Measurements from ENCODE around the gene TOR2A. TPM values are rescaled to one million over a fixed set of nuclear protein-coding genes. Genes with fewer than 3 reads are reported as not detected.

TOR2A gene
- total and polyA plus RNA-seq, 2 of the 8 experiments (the other 6 are each of a cell fraction or from before 2014, with no cell fraction given), result 18.7 to 24.9 TPM

DNA sequence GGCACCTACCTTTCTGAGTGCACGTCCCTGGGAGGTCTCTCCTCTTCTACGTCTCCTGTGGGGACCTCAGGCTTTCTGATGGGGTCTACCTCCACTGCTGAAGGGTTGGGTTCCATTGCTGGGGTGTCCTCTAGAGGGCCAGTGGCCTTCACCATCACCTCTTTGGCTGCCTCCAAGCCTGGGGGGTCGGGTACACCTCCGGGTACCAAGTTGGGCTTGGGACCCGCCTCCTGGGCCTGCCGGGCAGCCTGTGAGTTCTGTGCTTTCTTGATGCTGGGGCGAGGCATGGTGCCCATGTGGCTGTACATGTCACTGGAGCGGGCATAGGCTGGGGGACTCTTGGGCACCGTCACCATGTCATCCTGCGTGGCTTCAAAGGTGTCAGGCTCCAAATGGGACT is 38.9 kb upstream of the TOR2A start:
- Histone ChIP-seq H2BK5ac (ENCODE audit: low read depth, low read length) (no peak overlapping the region), H3K27me3 (replicated peaks in 1 of 4; ENCODE audit: control insufficient read depth in 3 of 4, extremely low read depth in 1 of 4, insufficient read depth in 3 of 4, low read length in 3 of 4) (no peaks in the 10 kb centered on the region), H3K9me3 (ENCODE audit: insufficient read depth in 2 of 2, low read depth in 1 of 2, low read length in 1 of 2) (no peaks in the 10 kb centered on the region), H4K5ac (ENCODE audit: insufficient read length, low read depth, low read length) (no peak overlapping the region), H3K27ac (ENCODE audit: low read depth, low read length) (no peak overlapping the region), H3K56ac (replicated peaks; ENCODE audit: insufficient read length, low read depth, low read length) (no peak overlapping the region), H3K4ac (replicated peaks; ENCODE audit: insufficient read length, low read depth, low read length) (no peak overlapping the region), H4K8ac (ENCODE audit: extremely low read depth, insufficient read depth, low read length) (no peak overlapping the region), H2BK120ac (replicated peaks; ENCODE audit: low read depth, low read length) (no peak overlapping the region), H2AK5ac (ENCODE audit: low read depth, low read length) (no peak overlapping the region), H3K4me1 (replicated peaks in 1 of 4; ENCODE audit: control insufficient read depth in 3 of 4, insufficient read depth in 4 of 4, low read length in 3 of 4) (peaks cover 4 to 22% (median 13%) of the 10 kb centered on the region in 4 experiments), H3K14ac (ENCODE audit: insufficient read length) (no peak overlapping the region), H3K4me3 (ENCODE audit: extremely low read depth in 1 of 4, insufficient read depth in 2 of 4, low read depth in 3 of 4, low read length in 4 of 4) (no peak overlapping the region), H3K9ac (replicated peaks in 1 of 4; ENCODE audit: extremely low read depth in 1 of 4, low read depth in 3 of 4, low read length in 3 of 4) (no peak overlapping the region), H3K23ac (ENCODE audit: insufficient read length) (no peak overlapping the region), H3K36me3 (ENCODE audit: control insufficient read depth in 2 of 4, insufficient read depth in 4 of 4, low read length in 3 of 4) (no peaks in the 10 kb centered on the region), H2BK20ac (ENCODE audit: low read length) (no peak overlapping the region), H4K91ac (replicated peaks; ENCODE audit: insufficient read length, low read length) (no peak overlapping the region), H3K79me2 (ENCODE audit: control insufficient read depth in 1 of 2, insufficient read depth in 2 of 2, low read length in 2 of 2) (no peaks in the 10 kb centered on the region), H2BK15ac (ENCODE audit: low read length) (no peak overlapping the region), H3K18ac (ENCODE audit: extremely low read depth, low read length) (no peak overlapping the region), H3K4me2 (ENCODE audit: insufficient read depth in 1 of 2, low read depth in 2 of 2, low read length in 2 of 2) (no peak overlapping the region), H2AFZ (ENCODE audit: low read length) (no peak overlapping the region), H3K23me2 (ENCODE audit: low read depth, low read length) (no peaks in the 10 kb centered on the region; the same call in 1 of the 2 replicates), H4K20me1 (replicated peaks in 1 of 2; ENCODE audit: control insufficient read depth in 1 of 2, insufficient read depth in 2 of 2, low read length in 2 of 2) (no peaks in the 10 kb centered on the region), H3K79me1 (ENCODE audit: low read depth, low read length) (no peaks in the 10 kb centered on the region), H2BK12ac (ENCODE audit: low read depth, low read length) (no peak overlapping the region)
- POLR2A ChIA-PET (ENCODE audit: partially characterized antibody), result interaction anchor here (1.0 to 1.8 kb wide), 5 partner anchors 11 to 323 kb away, joined by 3 to 4 read pairs (median 3); partner anchors contain the start of genes CDK9, LRSAM1 and RPL12
- FAIRE-seq (no peak), DNase-seq (ENCODE audit: low read depth in 1 of 2, low spot score in 2 of 2) (no peak)
- CTCF ChIA-PET (ENCODE audit: partially characterized antibody), result interaction anchor here (1.4 to 14.6 kb wide), 6 partner anchors 8 to 96 kb away, joined by 4 to 227 read pairs (median 9); partner anchors contain the start of genes CDK9, SH2D3C and TOR2A
- 84% methylated on average over 10 of the region's 10 CpGs; no CpG with 5 or more reads in 1 of the 2 experiments for WGBS, 2 experiments (ENCODE audit: extremely low coverage in 1 of 2, insufficient coverage in 1 of 2, insufficient read length in 1 of 2, insufficient replicate concordance in 2 of 2, low coverage in 1 of 2, low lambda C conversion rate in 2 of 2, missing lambda C conversion rate in 1 of 2)
- TF ChIP-seq CBX8 (IDR thresholded peaks at IDR 0.05; ENCODE audit: borderline replicate concordance, low read depth, low read length), result no peak
- no peak for TF ChIP-seq CBX5 (IDR thresholded peaks at IDR 0.05; ENCODE audit: low read depth, low read length)
- no peak for TF ChIP-seq TCF12 (IDR thresholded peaks at IDR 0.05; ENCODE audit: low read depth, low read length)
- TF ChIP-seq RNF2 (IDR thresholded peaks at IDR 0.05; ENCODE audit: borderline replicate concordance, low read depth, low read length, missing control alignments, poor library complexity, severe bottlenecking), result no peak
- TF ChIP-seq, protein P1, sequence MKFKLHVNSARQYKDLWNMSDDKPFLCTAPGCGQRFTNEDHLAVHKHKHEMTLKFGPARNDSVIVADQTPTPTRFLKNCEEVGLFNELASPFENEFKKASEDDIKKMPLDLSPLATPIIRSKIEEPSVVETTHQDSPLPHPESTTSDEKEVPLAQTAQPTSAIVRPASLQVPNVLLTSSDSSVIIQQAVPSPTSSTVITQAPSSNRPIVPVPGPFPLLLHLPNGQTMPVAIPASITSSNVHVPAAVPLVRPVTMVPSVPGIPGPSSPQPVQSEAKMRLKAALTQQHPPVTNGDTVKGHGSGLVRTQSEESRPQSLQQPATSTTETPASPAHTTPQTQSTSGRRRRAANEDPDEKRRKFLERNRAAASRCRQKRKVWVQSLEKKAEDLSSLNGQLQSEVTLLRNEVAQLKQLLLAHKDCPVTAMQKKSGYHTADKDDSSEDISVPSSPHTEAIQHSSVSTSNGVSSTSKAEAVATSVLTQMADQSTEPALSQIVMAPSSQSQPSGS (IDR thresholded peaks at IDR 0.05; ENCODE audit: low read length), result no peak
- TF ChIP-seq KDM5A (IDR thresholded peaks at IDR 0.05; ENCODE audit: low read length), result no peak
- TF ChIP-seq POLR2A (IDR thresholded peaks at IDR 0.05; ENCODE audit: control extremely low read depth in 1 of 2, low read depth in 2 of 2, low read length in 2 of 2), result no peak
- no peak for TF ChIP-seq BRCA1 (IDR thresholded peaks at IDR 0.05; ENCODE audit: low read depth, low read length)
- TF ChIP-seq CHD1 (IDR thresholded peaks at IDR 0.05; ENCODE audit: low read depth, low read length), result no peak
- no peak for TF ChIP-seq SIN3A (conservative IDR thresholded peaks at IDR 0.05 in 1 of 2, IDR thresholded peaks at IDR 0.05 in 1 of 2; ENCODE audit: low read depth in 1 of 2, low read length in 2 of 2)
